HEK293 (cell line): ENCODE measurements around the gene MARCHF9.

Experiments used
- CTCF ChIA-PET: fragments of 350-600 bp; formaldehyde crosslinking; extraction: SDS; loops from one replicate; lab custom pipeline; 2021; ENCODE audit warnings: antibody characterized with exemption; lab: Yijun Ruan, JAX
- POLR2A ChIA-PET: fragments of 300-600 bp; formaldehyde crosslinking; extraction: SDS; loops from one replicate; lab custom pipeline; 2020; ENCODE audit warnings: antibody characterized with exemption, inconsistent platforms; lab: Yijun Ruan, JAX
- H3K27ac ChIP-seq: fragments of 200-500 bp; sonication (Bioruptor generic); 2 replicates; pipeline ENCODE4 v1.5.1; 2014; ENCODE audit warnings: low read depth, low read length, control low read depth, inconsistent platforms; ENCODE audit errors: extremely low read depth
- H3K36me3 ChIP-seq, 2 experiments: fragments of 200-500 bp in 1 of 2; sonication (Bioruptor generic) in 1 of 2; 1 replicate in 1 of 2; 2 replicates in 1 of 2; pipeline ENCODE4 v1.5.1; 2014 to 2017; ENCODE audit warnings: inconsistent platforms in 2 of 2, low read length in 2 of 2; ENCODE audit not compliant: control insufficient read depth in 2 of 2, insufficient read depth in 1 of 2
- H3K4me1 ChIP-seq: fragments of 200-500 bp; sonication (Bioruptor generic); 2 replicates; pipeline ENCODE4 v1.5.1; 2014; ENCODE audit warnings: mild to moderate bottlenecking, low read length, inconsistent platforms; ENCODE audit not compliant: control insufficient read depth, insufficient read depth
- H3K4me3 ChIP-seq: 2 replicates; pipeline ENCODE4 v1.5.1; 2011; ENCODE audit warnings: low read depth, mild to moderate bottlenecking, control low read depth, low read length, moderate library complexity
- H3K9me3 ChIP-seq: fragments of 200-500 bp; sonication (Bioruptor generic); 2 replicates; pipeline ENCODE4 v1.5.1; 2014; ENCODE audit warnings: low read depth, low read length, inconsistent platforms; ENCODE audit not compliant: control insufficient read depth, insufficient read depth
- GFI1B ChIP-seq: fragments of 450-650 bp; formaldehyde crosslinking; IDR thresholded peaks from 2 replicates; pipeline ENCODE4 v1.5.1; 2016; ENCODE audit warnings: missing biosample characterization, missing genetic modification characterization
- GLI4 ChIP-seq: fragments of 450-650 bp; formaldehyde crosslinking; IDR thresholded peaks from 2 replicates; pipeline ENCODE4 v1.5.1; 2016; ENCODE audit warnings: missing biosample characterization, missing genetic modification characterization
- HOXC10 ChIP-seq: sonication (generic); formaldehyde crosslinking; IDR thresholded peaks from 2 replicates; pipeline ENCODE4 v1.8.1; 2023; ENCODE audit warnings: mild to moderate bottlenecking, missing genetic modification reagents
- OVOL3 ChIP-seq: fragments of 450-650 bp; formaldehyde crosslinking; IDR thresholded peaks from 2 replicates; pipeline ENCODE4 v1.5.1; 2016; ENCODE audit warnings: missing biosample characterization, missing genetic modification characterization
- SCRT1 ChIP-seq: fragments of 450-650 bp; formaldehyde crosslinking; IDR thresholded peaks from 2 replicates; pipeline ENCODE4 v1.5.1; 2016; ENCODE audit warnings: missing biosample characterization, missing genetic modification characterization, borderline replicate concordance
- ZBTB17 ChIP-seq: fragments of 450-650 bp; formaldehyde crosslinking; IDR thresholded peaks from 2 replicates; pipeline ENCODE4 v1.5.1; 2016; ENCODE audit warnings: missing biosample characterization, missing genetic modification characterization
- ZNF112 ChIP-seq: fragments of 450-650 bp; formaldehyde crosslinking; IDR thresholded peaks from 2 replicates; pipeline ENCODE4 v1.5.0; 2017; ENCODE audit warnings: missing biosample characterization, missing genetic modification characterization
- ZNF155 ChIP-seq: fragments of 450-650 bp; formaldehyde crosslinking; IDR thresholded peaks from 2 replicates; pipeline ENCODE4 v1.5.1; 2016; ENCODE audit warnings: missing biosample characterization, missing genetic modification characterization
- ZNF175 ChIP-seq: fragments of 450-650 bp; formaldehyde crosslinking; IDR thresholded peaks from 2 replicates; pipeline ENCODE4 v1.5.1; 2016; ENCODE audit warnings: missing biosample characterization, missing genetic modification characterization
- ZNF335 ChIP-seq: fragments of 450-650 bp; formaldehyde crosslinking; conservative IDR thresholded peaks from 2 replicates; pipeline ENCODE4 v1.5.1; 2016; ENCODE audit warnings: missing biosample characterization, missing genetic modification characterization
- ZNF544 ChIP-seq: fragments of 450-650 bp; formaldehyde crosslinking; IDR thresholded peaks from 2 replicates; pipeline ENCODE4 v1.5.0; 2017; ENCODE audit warnings: missing biosample characterization, missing genetic modification characterization
- ZNF670 ChIP-seq: fragments of 450-650 bp; formaldehyde crosslinking; IDR thresholded peaks from 2 replicates; pipeline ENCODE4 v1.5.1; 2016; ENCODE audit warnings: missing biosample characterization, missing genetic modification characterization, low read depth
- ZNF776 ChIP-seq: fragments of 450-650 bp; formaldehyde crosslinking; IDR thresholded peaks from 2 replicates; pipeline ENCODE4 v1.5.0; 2017; ENCODE audit warnings: missing biosample characterization, missing genetic modification characterization, borderline replicate concordance
- TF ChIP-seq, protein P1 (sequence below): fragments of 450-650 bp; formaldehyde crosslinking; IDR thresholded peaks from 2 replicates; pipeline ENCODE4 v1.5.1; 2017; ENCODE audit warnings: missing biosample characterization, missing genetic modification characterization
- TF ChIP-seq, protein P2 (sequence below): fragments of 450-650 bp; formaldehyde crosslinking; conservative IDR thresholded peaks from 2 replicates; pipeline ENCODE4 v1.5.1; 2016; ENCODE audit warnings: low read depth, missing biosample characterization, missing genetic modification characterization
- TF ChIP-seq, protein P3 (sequence below): fragments of 450-650 bp; formaldehyde crosslinking; IDR thresholded peaks from 2 replicates; pipeline ENCODE4 v1.5.1; 2016; ENCODE audit warnings: missing biosample characterization, missing genetic modification characterization
- TF ChIP-seq, protein P4 (sequence below): fragments of 450-650 bp; formaldehyde crosslinking; IDR thresholded peaks from 2 replicates; pipeline ENCODE4 v1.5.1; 2016; ENCODE audit warnings: missing biosample characterization, missing genetic modification characterization

MARCHF9 gene

DNA sequence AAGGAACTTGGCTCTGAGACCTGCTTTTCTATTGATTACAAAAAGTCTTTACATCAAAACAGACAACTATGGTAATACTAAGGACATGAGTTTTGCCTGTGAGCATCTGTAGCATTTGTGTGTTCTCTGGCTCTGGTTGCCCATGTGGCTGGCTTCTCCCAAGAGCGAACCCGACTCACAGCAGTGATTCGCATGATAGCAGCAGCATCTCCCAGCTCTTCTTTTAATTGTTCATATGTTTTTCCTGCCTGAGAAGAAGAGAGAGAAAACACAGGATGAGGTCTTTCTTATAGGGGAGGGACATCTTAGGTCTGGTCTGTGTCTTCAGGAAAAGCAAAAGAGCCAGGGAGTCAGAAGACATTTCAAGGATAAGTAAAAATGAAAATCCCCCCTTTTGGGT is 46.1 kb downstream of the MARCHF9 start:
- Histone ChIP-seq H3K9me3 (no peaks in the 10 kb centered on the region), H3K27ac (no peak overlapping the region), H3K4me1 (no peaks in the 10 kb centered on the region)
- TF ChIP-seq ZNF112 (tag by site-specific recombination) = no peak
- no peak for TF ChIP-seq ZNF175 (tag by site-specific recombination)
- TF ChIP-seq ZNF335 = no peak
- TF ChIP-seq ZNF776 (tag by site-specific recombination) = no peak
- no peak for TF ChIP-seq HOXC10 (CRISPR knock-in tag)
- TF ChIP-seq, protein P1, sequence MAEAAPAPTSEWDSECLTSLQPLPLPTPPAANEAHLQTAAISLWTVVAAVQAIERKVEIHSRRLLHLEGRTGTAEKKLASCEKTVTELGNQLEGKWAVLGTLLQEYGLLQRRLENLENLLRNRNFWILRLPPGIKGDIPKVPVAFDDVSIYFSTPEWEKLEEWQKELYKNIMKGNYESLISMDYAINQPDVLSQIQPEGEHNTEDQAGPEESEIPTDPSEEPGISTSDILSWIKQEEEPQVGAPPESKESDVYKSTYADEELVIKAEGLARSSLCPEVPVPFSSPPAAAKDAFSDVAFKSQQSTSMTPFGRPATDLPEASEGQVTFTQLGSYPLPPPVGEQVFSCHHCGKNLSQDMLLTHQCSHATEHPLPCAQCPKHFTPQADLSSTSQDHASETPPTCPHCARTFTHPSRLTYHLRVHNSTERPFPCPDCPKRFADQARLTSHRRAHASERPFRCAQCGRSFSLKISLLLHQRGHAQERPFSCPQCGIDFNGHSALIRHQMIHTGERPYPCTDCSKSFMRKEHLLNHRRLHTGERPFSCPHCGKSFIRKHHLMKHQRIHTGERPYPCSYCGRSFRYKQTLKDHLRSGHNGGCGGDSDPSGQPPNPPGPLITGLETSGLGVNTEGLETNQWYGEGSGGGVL (tag by site-specific recombination) = no peak
- TF ChIP-seq GLI4 (tag by site-specific recombination) = no peak
- no peak for TF ChIP-seq ZNF544 (tag by site-specific recombination)
- TF ChIP-seq OVOL3 (tag by site-specific recombination) = no peak
- TF ChIP-seq GFI1B = no peak
- TF ChIP-seq, protein P2, sequence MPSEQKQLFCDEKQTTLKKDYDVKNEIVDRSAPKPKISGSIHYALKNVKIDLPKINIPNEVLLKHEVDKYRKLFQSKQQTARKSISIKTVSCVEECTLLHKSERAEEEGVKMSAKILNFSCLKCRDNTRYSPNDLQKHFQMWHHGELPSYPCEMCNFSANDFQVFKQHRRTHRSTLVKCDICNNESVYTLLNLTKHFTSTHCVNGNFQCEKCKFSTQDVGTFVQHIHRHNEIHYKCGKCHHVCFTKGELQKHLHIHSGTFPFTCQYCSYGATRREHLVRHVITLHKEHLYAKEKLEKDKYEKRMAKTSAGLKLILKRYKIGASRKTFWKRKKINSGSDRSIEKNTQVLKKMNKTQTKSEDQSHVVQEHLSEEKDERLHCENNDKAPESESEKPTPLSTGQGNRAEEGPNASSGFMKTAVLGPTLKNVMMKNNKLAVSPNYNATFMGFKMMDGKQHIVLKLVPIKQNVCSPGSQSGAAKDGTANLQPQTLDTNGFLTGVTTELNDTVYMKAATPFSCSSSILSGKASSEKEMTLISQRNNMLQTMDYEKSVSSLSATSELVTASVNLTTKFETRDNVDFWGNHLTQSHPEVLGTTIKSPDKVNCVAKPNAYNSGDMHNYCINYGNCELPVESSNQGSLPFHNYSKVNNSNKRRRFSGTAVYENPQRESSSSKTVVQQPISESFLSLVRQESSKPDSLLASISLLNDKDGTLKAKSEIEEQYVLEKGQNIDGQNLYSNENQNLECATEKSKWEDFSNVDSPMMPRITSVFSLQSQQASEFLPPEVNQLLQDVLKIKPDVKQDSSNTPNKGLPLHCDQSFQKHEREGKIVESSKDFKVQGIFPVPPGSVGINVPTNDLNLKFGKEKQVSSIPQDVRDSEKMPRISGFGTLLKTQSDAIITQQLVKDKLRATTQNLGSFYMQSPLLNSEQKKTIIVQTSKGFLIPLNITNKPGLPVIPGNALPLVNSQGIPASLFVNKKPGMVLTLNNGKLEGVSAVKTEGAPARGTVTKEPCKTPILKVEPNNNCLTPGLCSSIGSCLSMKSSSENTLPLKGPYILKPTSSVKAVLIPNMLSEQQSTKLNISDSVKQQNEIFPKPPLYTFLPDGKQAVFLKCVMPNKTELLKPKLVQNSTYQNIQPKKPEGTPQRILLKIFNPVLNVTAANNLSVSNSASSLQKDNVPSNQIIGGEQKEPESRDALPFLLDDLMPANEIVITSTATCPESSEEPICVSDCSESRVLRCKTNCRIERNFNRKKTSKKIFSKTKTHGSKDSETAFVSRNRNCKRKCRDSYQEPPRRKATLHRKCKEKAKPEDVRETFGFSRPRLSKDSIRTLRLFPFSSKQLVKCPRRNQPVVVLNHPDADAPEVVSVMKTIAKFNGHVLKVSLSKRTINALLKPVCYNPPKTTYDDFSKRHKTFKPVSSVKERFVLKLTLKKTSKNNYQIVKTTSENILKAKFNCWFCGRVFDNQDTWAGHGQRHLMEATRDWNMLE (tag by site-specific recombination) = no peak
- no peak for TF ChIP-seq ZBTB17 (tag by site-specific recombination)
- TF ChIP-seq SCRT1 (tag by site-specific recombination) = no peak
- TF ChIP-seq ZNF670 (tag by site-specific recombination) = no peak
- TF ChIP-seq, protein P3, sequence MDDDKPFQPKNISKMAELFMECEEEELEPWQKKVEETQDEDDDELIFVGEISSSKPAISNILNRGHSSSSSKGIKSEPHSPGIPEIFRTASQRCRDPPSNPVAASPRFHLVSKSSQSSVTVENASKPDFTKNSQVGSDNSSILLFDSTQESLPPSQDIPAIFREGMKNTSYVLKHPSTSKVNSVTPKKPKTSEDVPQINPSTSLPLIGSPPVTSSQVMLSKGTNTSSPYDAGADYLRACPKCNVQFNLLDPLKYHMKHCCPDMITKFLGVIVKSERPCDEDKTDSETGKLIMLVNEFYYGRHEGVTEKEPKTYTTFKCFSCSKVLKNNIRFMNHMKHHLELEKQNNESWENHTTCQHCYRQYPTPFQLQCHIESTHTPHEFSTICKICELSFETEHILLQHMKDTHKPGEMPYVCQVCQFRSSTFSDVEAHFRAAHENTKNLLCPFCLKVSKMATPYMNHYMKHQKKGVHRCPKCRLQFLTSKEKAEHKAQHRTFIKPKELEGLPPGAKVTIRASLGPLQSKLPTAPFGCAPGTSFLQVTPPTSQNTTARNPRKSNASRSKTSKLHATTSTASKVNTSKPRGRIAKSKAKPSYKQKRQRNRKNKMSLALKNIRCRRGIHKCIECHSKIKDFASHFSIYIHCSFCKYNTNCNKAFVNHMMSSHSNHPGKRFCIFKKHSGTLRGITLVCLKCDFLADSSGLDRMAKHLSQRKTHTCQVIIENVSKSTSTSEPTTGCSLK (tag by site-specific recombination) = no peak
- TF ChIP-seq ZNF155 = no peak
- TF ChIP-seq, protein P4, sequence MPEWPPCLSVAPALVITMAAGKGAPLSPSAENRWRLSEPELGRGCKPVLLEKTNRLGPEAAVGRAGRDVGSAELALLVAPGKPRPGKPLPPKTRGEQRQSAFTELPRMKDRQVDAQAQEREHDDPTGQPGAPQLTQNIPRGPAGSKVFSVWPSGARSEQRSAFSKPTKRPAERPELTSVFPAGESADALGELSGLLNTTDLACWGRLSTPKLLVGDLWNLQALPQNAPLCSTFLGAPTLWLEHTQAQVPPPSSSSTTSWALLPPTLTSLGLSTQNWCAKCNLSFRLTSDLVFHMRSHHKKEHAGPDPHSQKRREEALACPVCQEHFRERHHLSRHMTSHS = no peak
- TF ChIP-seq, all 188 proteins: peak for 0
- Histone ChIP-seq H3K4me3 (no peak overlapping the region), H3K36me3 (peaks cover 16 to 60% of the 10 kb centered on the region in 2 experiments)
- ChIA-PET CTCF (interaction anchor here (0.6 to 3.1 kb wide), 6 partner anchors 9 to 104 kb away, joined by 3 to 27 read pairs (median 4); partner anchors contain the start of gene AVIL), POLR2A (no interaction called here)
